Gastrocnemius medialis (tissue), 4 donors: ENCODE data around the gene HLA-DQA2. TPM values are rescaled to one million over a fixed set of nuclear protein-coding genes. Genes with fewer than 3 reads are reported as not detected.

Experiments
- ATAC-seq, 2 donors: fragments of 150-250 bp; one replicate each; pipeline ENCODE4 v1.9.1; 2016
- DNase-seq, 2 donors: peaks; one replicate each; pipeline ENCODE4 v3.0.0-alpha.2; 2019
- H3K27ac ChIP-seq, 4 donors: fragments of 200-600 bp; sonication (generic); 1 replicate in 1 of 4; 2 replicates in 3 of 4; pipeline ENCODE4 v1.5.1; 2016 to 2018; ENCODE audit warnings: mild to moderate bottlenecking in 2 of 4, moderate library complexity in 1 of 4
- H3K27me3 ChIP-seq, 3 donors: fragments of 200-600 bp; sonication (generic) in 2 of 3; 1 replicate in 1 of 3; 2 replicates in 2 of 3; pipeline versions ENCODE4 v1.5.1 to v1.6.0; 2016 to 2019; ENCODE audit warnings: mild to moderate bottlenecking in 1 of 3, moderate library complexity in 1 of 3
- H3K36me3 ChIP-seq, 2 donors: fragments of 200-600 bp; sonication (generic) in 1 of 2; one replicate each; pipeline ENCODE4 v1.5.1; 2017 to 2018
- H3K4me1 ChIP-seq, 2 donors: fragments of 200-600 bp; sonication (generic) in 1 of 2; one replicate each; pipeline ENCODE4 v1.5.1; 2016 to 2017; ENCODE audit warnings: mild to moderate bottlenecking in 2 of 2
- H3K4me3 ChIP-seq, 4 donors: fragments of 200-600 bp; sonication (generic) in 3 of 4; 1 replicate in 1 of 4; 2 replicates in 3 of 4; pipeline ENCODE4 v1.5.1; 2016 to 2019; ENCODE audit warnings: mild to moderate bottlenecking in 2 of 4
- H3K9me3 ChIP-seq, 3 donors: fragments of 200-600 bp; sonication (generic) in 2 of 3; 1 replicate in 1 of 3; 2 replicates in 2 of 3; pipeline ENCODE4 v1.5.1; 2016 to 2019
- POLR2A ChIP-seq, 2 donors: fragments of 450-650 bp; IDR thresholded peaks; one replicate each; pipeline ENCODE4 v1.6.1; 2017; ENCODE audit warnings: antibody characterized with exemption in 2 of 2, mild to moderate bottlenecking in 2 of 2, moderate library complexity in 2 of 2
- in situ Hi-C, 4 donors: fragments of 200-750 bp; cut with MboI; loops; one replicate each; pipeline versions ENCODE4 v1.15.0 to v1.8.0; 2017; ENCODE audit warnings: low sequenced_read_pairs in 4 of 4
- intact Hi-C: fragments of 100-400 bp; cut with DNase I; formaldehyde crosslinking; loops from one replicate; pipeline ENCODE4 v1.15.1; 2023; ENCODE audit warnings: low total_unique reads
- microRNA-seq, 2 donors: library from miRNA; unstranded; fragments of <30 nt; microRNA quantifications; one replicate each; pipeline ENCODE4, GENCODE V29; 2016; ENCODE audit warnings: borderline replicate concordance in 2 of 2
- total RNA-seq, 4 donors: library from RNA; depleted of rRNA; stranded (reverse); fragments of >200 nt; gene quantifications; one replicate each; pipeline versions ENCODE4 v1.1.0 to v1.2.3, GENCODE V29; 2016
- TF ChIP-seq, protein P1 (sequence below), 5 experiments: fragments of 450-650 bp in 3 of 5; fragments of 200-600 bp in 2 of 5; sonication (generic) in 2 of 5; IDR thresholded peaks in 4 of 5; conservative IDR thresholded peaks in 1 of 5; 1 replicate in 4 of 5; 2 replicates in 1 of 5; pipeline ENCODE4 v1.5.1; 2016 to 2019; ENCODE audit warnings: antibody characterized with exemption in 5 of 5, mild to moderate bottlenecking in 3 of 5, moderate library complexity in 3 of 5

The HLA-DQA2 gene
- total RNA-seq, 4 donors from 2014 or later, result 0.49 TPM; not detected in 3

- no peak overlapping the region for H3K4me3 ChIP-seq
- ATAC-seq (no peak), DNase-seq (no peak)
- H3K4me1 ChIP-seq, result no peaks in the 10 kb centered on the region
- in situ Hi-C loops, result loop anchor here in 3 of 4 donors (10.0 to 25.0 kb wide), 2 partner anchors 380 to 557 kb away; no protein-coding TSS in a partner anchor
- H3K27me3 ChIP-seq, result peaks cover 0 to 9% (median 6%) of the 10 kb centered on the region in 3 donors
- H3K9me3 ChIP-seq, result no peaks in the 10 kb centered on the region
- intact Hi-C loops, result no loop called here
- H3K27ac ChIP-seq, result no peak overlapping the region
- H3K36me3 ChIP-seq, result no peaks in the 10 kb centered on the region
- TF ChIP-seq, protein P1, sequence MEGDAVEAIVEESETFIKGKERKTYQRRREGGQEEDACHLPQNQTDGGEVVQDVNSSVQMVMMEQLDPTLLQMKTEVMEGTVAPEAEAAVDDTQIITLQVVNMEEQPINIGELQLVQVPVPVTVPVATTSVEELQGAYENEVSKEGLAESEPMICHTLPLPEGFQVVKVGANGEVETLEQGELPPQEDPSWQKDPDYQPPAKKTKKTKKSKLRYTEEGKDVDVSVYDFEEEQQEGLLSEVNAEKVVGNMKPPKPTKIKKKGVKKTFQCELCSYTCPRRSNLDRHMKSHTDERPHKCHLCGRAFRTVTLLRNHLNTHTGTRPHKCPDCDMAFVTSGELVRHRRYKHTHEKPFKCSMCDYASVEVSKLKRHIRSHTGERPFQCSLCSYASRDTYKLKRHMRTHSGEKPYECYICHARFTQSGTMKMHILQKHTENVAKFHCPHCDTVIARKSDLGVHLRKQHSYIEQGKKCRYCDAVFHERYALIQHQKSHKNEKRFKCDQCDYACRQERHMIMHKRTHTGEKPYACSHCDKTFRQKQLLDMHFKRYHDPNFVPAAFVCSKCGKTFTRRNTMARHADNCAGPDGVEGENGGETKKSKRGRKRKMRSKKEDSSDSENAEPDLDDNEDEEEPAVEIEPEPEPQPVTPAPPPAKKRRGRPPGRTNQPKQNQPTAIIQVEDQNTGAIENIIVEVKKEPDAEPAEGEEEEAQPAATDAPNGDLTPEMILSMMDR (IDR thresholded peaks at IDR 0.05 in 4 of 5, conservative IDR thresholded peaks at IDR 0.05 in 1 of 5), result no peak
- no peak for TF ChIP-seq POLR2A (IDR thresholded peaks at IDR 0.05)
Measured at GRCh38 chr6:32794510-32794909, 53.3 kb downstream of the HLA-DQA2 start.

Small RNA genes within 50 kb of the gene (microRNA-seq; reads per million reads assigned to microRNA genes)
- gene MIR3135B, result 0 reads per million in 2 donors

Other genes with a start within 250 kb of the HLA-DQA2 start
- gene HLA-DRB5, start 211.1 kb upstream of the HLA-DQA2 start, total RNA-seq, result 10 to 100 TPM in 1 of 4 donors, under 1 TPM in 1, not detected in 2; 0.80 to 19.0 TPM
- 10 to 100 TPM in 3 of 4 donors, 1 to 10 TPM in 1; 7.5 to 25.2 (median 16.5) TPM for gene HLA-DRB1, start 151.5 kb upstream of the HLA-DQA2 start, total RNA-seq
- 1 to 10 TPM in 2 of 4 donors, under 1 TPM in 1, not detected in 1; 0.66 to 3.5 (median 1.5) TPM for gene HLA-DQA1, start 104.0 kb upstream of the HLA-DQA2 start, total RNA-seq
- gene HLA-DQB1, start 74.7 kb upstream of the HLA-DQA2 start, total RNA-seq, result 1 to 10 TPM in 2 of 4 donors, under 1 TPM in 2; 0.22 to 2.2 (median 0.91) TPM
- under 1 TPM in 2 of 4 donors, not detected in 2; 0.66 to 0.78 TPM for gene HLA-DQB2, start 22.1 kb downstream of the HLA-DQA2 start, total RNA-seq
- gene HLA-DOB, start 75.6 kb downstream of the HLA-DQA2 start, total RNA-seq, result under 1 TPM in 3 of 4 donors, not detected in 1; 0.22 to 0.72 (median 0.36) TPM
- gene TAP2, start 97.3 kb downstream of the HLA-DQA2 start, total RNA-seq, result 1 to 10 TPM; 2.5 to 7.1 (median 4.1) TPM
- gene PSMB8, start 102.7 kb downstream of the HLA-DQA2 start, total RNA-seq, result 10 to 100 TPM in 2 of 4 donors, 1 to 10 TPM in 2; 7.0 to 20.2 (median 9.2) TPM
- gene TAP1, start 112.3 kb downstream of the HLA-DQA2 start, total RNA-seq, result 10 to 100 TPM; 13.2 to 26.7 (median 19.0) TPM
- gene PSMB9, start 112.8 kb downstream of the HLA-DQA2 start, total RNA-seq, result 10 to 100 TPM in 1 of 4 donors, 1 to 10 TPM in 3; 1.4 to 11.3 (median 6.1) TPM
- 1 to 10 TPM; 4.3 to 8.1 (median 5.6) TPM for gene HLA-DMB, start 199.6 kb downstream of the HLA-DQA2 start, total RNA-seq
- gene HLA-DMA, start 211.7 kb downstream of the HLA-DQA2 start, total RNA-seq, result 10 to 100 TPM in 1 of 4 donors, 1 to 10 TPM in 3; 3.6 to 22.8 (median 6.3) TPM
- 100 to 1,000 TPM in 1 of 4 donors, 10 to 100 TPM in 3; 62.5 to 108 (median 86.6) TPM for gene BRD2, start 227.2 kb downstream of the HLA-DQA2 start, total RNA-seq